MM.1S (cell line): ENCODE measurements around the gene CDK11B.

ENCODE experiments used
- EZH2 ChIP-seq: fragments of 300-600 bp; sonication (generic); optimal IDR thresholded peaks from 2 replicates; pipeline ENCODE3; 2017; ENCODE audit warnings: low read depth, mild to moderate bottlenecking, antibody characterized with exemption, low read length, mixed read lengths
- EZH2phosphoT487 ChIP-seq: fragments of 300-600 bp; sonication (generic); IDR thresholded peaks from 2 replicates; pipeline ENCODE4 v1.6.1; 2018; ENCODE audit warnings: antibody characterized with exemption, low read length
- TF ChIP-seq, protein P1 (sequence below): fragments of 300-600 bp; sonication (generic); IDR thresholded peaks from 2 replicates; pipeline ENCODE4 v1.5.1; 2016; ENCODE audit warnings: antibody characterized with exemption, low read length, mixed read lengths

DNA sequence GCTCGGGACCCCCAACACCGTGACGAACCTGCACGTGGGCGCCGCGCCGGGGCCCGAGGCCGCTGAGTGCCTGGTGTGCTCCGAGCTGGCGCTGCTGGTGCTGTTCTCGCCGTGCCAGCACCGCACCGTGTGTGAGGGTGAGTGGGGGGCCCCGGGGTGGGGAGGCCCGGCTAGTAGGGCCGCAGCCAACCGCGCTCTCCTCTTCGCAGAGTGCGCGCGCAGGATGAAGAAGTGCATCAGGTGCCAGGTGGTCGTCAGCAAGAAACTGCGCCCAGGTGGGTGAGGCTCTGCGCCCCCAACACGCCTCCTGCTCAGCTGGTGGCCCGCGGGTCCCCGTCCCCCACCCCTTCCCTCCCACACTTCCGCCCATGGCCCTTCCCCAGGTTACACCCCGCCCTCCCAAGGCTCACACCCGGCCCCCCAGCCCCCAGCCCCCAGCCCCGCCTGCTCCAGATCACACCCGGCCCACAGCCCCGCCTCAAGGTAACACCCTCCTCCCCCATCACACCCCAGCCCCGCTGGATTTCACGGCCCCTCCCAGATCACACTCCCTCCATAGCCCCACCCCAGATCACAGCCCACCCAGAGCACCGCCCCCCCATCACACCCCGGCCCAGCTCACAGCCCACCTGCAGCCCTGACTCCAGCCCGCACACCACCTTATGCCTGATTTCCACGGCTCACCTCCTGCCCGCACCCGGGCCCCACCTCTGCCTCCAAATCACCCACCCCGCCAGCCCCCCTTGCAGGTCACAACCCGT lies 29.2 kb downstream of the CDK11B start:
- TF ChIP-seq EZH2phosphoT487 (no peak), EZH2 (no peak)
- TF ChIP-seq, protein P1, sequence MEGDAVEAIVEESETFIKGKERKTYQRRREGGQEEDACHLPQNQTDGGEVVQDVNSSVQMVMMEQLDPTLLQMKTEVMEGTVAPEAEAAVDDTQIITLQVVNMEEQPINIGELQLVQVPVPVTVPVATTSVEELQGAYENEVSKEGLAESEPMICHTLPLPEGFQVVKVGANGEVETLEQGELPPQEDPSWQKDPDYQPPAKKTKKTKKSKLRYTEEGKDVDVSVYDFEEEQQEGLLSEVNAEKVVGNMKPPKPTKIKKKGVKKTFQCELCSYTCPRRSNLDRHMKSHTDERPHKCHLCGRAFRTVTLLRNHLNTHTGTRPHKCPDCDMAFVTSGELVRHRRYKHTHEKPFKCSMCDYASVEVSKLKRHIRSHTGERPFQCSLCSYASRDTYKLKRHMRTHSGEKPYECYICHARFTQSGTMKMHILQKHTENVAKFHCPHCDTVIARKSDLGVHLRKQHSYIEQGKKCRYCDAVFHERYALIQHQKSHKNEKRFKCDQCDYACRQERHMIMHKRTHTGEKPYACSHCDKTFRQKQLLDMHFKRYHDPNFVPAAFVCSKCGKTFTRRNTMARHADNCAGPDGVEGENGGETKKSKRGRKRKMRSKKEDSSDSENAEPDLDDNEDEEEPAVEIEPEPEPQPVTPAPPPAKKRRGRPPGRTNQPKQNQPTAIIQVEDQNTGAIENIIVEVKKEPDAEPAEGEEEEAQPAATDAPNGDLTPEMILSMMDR, result no peak
